Lower leg skin (tissue), 3 donors: ENCODE measurements around the gene AQP9.

Experiments used
- POLR2A ChIP-seq, 2 donors: fragments of 450-650 bp; IDR thresholded peaks; one replicate each; pipeline ENCODE4 v1.6.1; 2016 to 2017; ENCODE audit warnings: antibody characterized with exemption in 2 of 2, mild to moderate bottlenecking in 1 of 2, moderate library complexity in 1 of 2
- TF ChIP-seq, protein P1 (sequence below), 3 donors: fragments of 450-650 bp; IDR thresholded peaks; one replicate each; pipeline ENCODE4 v1.5.1; 2016; ENCODE audit warnings: antibody characterized with exemption in 3 of 3, mild to moderate bottlenecking in 3 of 3, moderate library complexity in 2 of 3

DNA sequence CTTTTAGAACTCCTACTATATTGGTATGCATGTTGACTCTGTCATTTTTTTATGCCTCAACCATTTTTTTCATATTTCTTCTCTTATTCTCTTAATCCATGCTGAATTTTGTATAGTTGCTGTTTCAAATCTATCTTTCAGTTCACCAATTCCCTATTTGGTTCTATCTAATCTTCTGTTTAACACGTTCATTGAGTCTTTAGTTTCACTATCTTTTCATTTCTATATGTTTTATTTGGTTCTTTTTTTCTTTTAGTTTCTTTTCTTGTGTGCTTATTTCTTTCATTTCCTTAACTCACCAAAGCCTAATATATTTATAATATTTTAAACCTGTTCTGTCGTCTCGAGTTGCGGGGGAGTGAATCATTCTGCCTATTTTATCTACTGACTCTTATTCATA is 8.0 kb downstream of the AQP9 start:
- no peak for TF ChIP-seq POLR2A (IDR thresholded peaks at IDR 0.05)
- TF ChIP-seq, protein P1, sequence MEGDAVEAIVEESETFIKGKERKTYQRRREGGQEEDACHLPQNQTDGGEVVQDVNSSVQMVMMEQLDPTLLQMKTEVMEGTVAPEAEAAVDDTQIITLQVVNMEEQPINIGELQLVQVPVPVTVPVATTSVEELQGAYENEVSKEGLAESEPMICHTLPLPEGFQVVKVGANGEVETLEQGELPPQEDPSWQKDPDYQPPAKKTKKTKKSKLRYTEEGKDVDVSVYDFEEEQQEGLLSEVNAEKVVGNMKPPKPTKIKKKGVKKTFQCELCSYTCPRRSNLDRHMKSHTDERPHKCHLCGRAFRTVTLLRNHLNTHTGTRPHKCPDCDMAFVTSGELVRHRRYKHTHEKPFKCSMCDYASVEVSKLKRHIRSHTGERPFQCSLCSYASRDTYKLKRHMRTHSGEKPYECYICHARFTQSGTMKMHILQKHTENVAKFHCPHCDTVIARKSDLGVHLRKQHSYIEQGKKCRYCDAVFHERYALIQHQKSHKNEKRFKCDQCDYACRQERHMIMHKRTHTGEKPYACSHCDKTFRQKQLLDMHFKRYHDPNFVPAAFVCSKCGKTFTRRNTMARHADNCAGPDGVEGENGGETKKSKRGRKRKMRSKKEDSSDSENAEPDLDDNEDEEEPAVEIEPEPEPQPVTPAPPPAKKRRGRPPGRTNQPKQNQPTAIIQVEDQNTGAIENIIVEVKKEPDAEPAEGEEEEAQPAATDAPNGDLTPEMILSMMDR (IDR thresholded peaks at IDR 0.05): no peak
